MM.1S (cell line): ENCODE measurements around the gene ATP8B3.

ENCODE experiments used
- DNase-seq: peaks from one replicate; pipeline ENCODE4 v3.0.0-alpha.2; 2015
- H2AFZ ChIP-seq: fragments of 300-600 bp; sonication (generic); 2 replicates; pipeline ENCODE4 v1.6.0; 2016; ENCODE audit warnings: antibody characterized with exemption, low read length
- H3F3A ChIP-seq: fragments of 300-600 bp; sonication (generic); 2 replicates; pipeline ENCODE4 v1.6.1; 2016; ENCODE audit warnings: mild to moderate bottlenecking, antibody characterized with exemption, low read length, moderate library complexity, mixed read lengths; ENCODE audit not compliant: insufficient read depth
- H3K27ac ChIP-seq: fragments of 300-600 bp; sonication (generic); 2 replicates; pipeline ENCODE4 v1.5.1; 2016; ENCODE audit warnings: mild to moderate bottlenecking, low read length
- H3K27me3 ChIP-seq: fragments of 300-600 bp; sonication (generic); replicated peaks from 2 replicates; pipeline ENCODE4 v1.6.0; 2016; ENCODE audit warnings: low read length; ENCODE audit not compliant: insufficient read depth
- H3K36me3 ChIP-seq: fragments of 300-600 bp; sonication (generic); replicated peaks from 2 replicates; pipeline ENCODE4 v1.6.1; 2016; ENCODE audit warnings: mild to moderate bottlenecking, low read length, mixed read lengths; ENCODE audit not compliant: insufficient read depth
- H3K4me1 ChIP-seq: fragments of 300-600 bp; sonication (generic); 2 replicates; pipeline ENCODE4 v1.6.1; 2016; ENCODE audit warnings: low read length, mixed read lengths
- H3K4me2 ChIP-seq: fragments of 300-600 bp; sonication (generic); 2 replicates; pipeline ENCODE4 v1.6.0; 2016; ENCODE audit warnings: low read depth, low read length
- H3K4me3 ChIP-seq: fragments of 300-600 bp; sonication (generic); 2 replicates; pipeline ENCODE4 v1.5.1; 2016; ENCODE audit warnings: low read length, mixed read lengths
- H3K79me2 ChIP-seq: fragments of 300-600 bp; sonication (generic); 2 replicates; pipeline ENCODE4 v1.6.1; 2016; ENCODE audit warnings: mixed run types, low read length, mixed read lengths
- H3K9ac ChIP-seq: fragments of 300-600 bp; sonication (generic); 2 replicates; pipeline ENCODE4 v1.6.1; 2016; ENCODE audit warnings: low read length, mixed read lengths
- H3K9me2 ChIP-seq: fragments of 300-600 bp; sonication (generic); replicated peaks from 2 replicates; pipeline ENCODE4 v1.6.1; 2016; ENCODE audit warnings: mild to moderate bottlenecking, low read length, mixed read lengths; ENCODE audit not compliant: insufficient read depth
- H3K9me3 ChIP-seq: fragments of 300-600 bp; sonication (generic); replicated peaks from 2 replicates; pipeline ENCODE4 v1.6.1; 2016; ENCODE audit warnings: mild to moderate bottlenecking, low read length, mixed read lengths; ENCODE audit not compliant: insufficient read depth
- H4K20me1 ChIP-seq: fragments of 300-600 bp; sonication (generic); 2 replicates; pipeline ENCODE4 v1.6.1; 2016; ENCODE audit warnings: mild to moderate bottlenecking, low read length, moderate library complexity, mixed read lengths; ENCODE audit not compliant: insufficient read depth
- CTCF ChIP-seq: fragments of 300-600 bp; sonication (generic); IDR thresholded peaks from 2 replicates; pipeline ENCODE4 v1.5.1; 2016; ENCODE audit warnings: antibody characterized with exemption, low read length, mixed read lengths
- EZH2 ChIP-seq: fragments of 300-600 bp; sonication (generic); optimal IDR thresholded peaks from 2 replicates; pipeline ENCODE3; 2017; ENCODE audit warnings: low read depth, mild to moderate bottlenecking, antibody characterized with exemption, low read length, mixed read lengths
- EZH2phosphoT487 ChIP-seq: fragments of 300-600 bp; sonication (generic); IDR thresholded peaks from 2 replicates; pipeline ENCODE4 v1.6.1; 2018; ENCODE audit warnings: antibody characterized with exemption, low read length

ATP8B3 gene

GRCh38 chr19:1810439-1811160, 1.5 kb downstream of the ATP8B3 start:
- H3K9me3 ChIP-seq, result no peaks in the 10 kb centered on the region
- peaks cover 7% of the 10 kb centered on the region for H3K4me1 ChIP-seq
- no peak overlapping the region for H3K4me2 ChIP-seq
- H4K20me1 ChIP-seq, result no peaks in the 10 kb centered on the region
- no peaks in the 10 kb centered on the region for H3K9me2 ChIP-seq
- H3K9ac ChIP-seq, result no peak overlapping the region
- TF ChIP-seq EZH2, result no peak
- H3K79me2 ChIP-seq, result no peaks in the 10 kb centered on the region
- H2AFZ ChIP-seq, result no peak overlapping the region
- no peaks in the 10 kb centered on the region for H3K36me3 ChIP-seq
- DNase-seq, result no peak
- no peak overlapping the region for H3K4me3 ChIP-seq
- no peak overlapping the region for H3K27ac ChIP-seq
- H3F3A ChIP-seq, result no peaks in the 10 kb centered on the region; the same call in 1 of the 2 replicates
- H3K27me3 ChIP-seq, result peaks cover 60% of the 10 kb centered on the region

GRCh38 chr19:1809678-1810077, 2.4 kb downstream of the ATP8B3 start:
- TF ChIP-seq EZH2phosphoT487 (no peak), CTCF (no peak), EZH2 (no peak)
- Histone ChIP-seq H3K4me1 (peaks cover 7% of the 10 kb centered on the region), H3K9me2 (no peaks in the 10 kb centered on the region), H2AFZ (no peak overlapping the region), H3K27ac (no peak overlapping the region), H3K4me2 (no peak overlapping the region), H3K36me3 (no peaks in the 10 kb centered on the region), H3K79me2 (no peaks in the 10 kb centered on the region), H3F3A (no peaks in the 10 kb centered on the region; the same call in 1 of the 2 replicates), H3K4me3 (no peak overlapping the region), H4K20me1 (no peaks in the 10 kb centered on the region), H3K27me3 (peaks cover 69% of the 10 kb centered on the region), H3K9me3 (no peaks in the 10 kb centered on the region), H3K9ac (no peak overlapping the region)
- DNase-seq, result no peak

- no peak for DNase-seq
- H3K27me3 ChIP-seq, result peaks cover 78% of the 10 kb centered on the region
- no peaks in the 10 kb centered on the region for H3F3A ChIP-seq
- no peak overlapping the region for H3K4me3 ChIP-seq
- H3K79me2 ChIP-seq, result no peaks in the 10 kb centered on the region
- H3K9me2 ChIP-seq, result no peaks in the 10 kb centered on the region
- no peak overlapping the region for H3K9ac ChIP-seq
- no peaks in the 10 kb centered on the region for H3K9me3 ChIP-seq
- H3K27ac ChIP-seq, result no peak overlapping the region
- H4K20me1 ChIP-seq, result no peaks in the 10 kb centered on the region
- H3K36me3 ChIP-seq, result no peaks in the 10 kb centered on the region
- no peak overlapping the region for H3K4me2 ChIP-seq
- H3K4me1 ChIP-seq, result peaks cover 4% of the 10 kb centered on the region; the same call in 1 of the 2 replicates
- H2AFZ ChIP-seq, result no peak overlapping the region
- TF ChIP-seq EZH2, result no peak
- TF ChIP-seq EZH2phosphoT487, result no peak
- TF ChIP-seq CTCF, result no peak
These were observed 3.7 kb downstream of the ATP8B3 start for GRCh38 chr19:1808395-1808731.

GRCh38 chr19:1807695-1808394, 4.2 kb downstream of the ATP8B3 start:
- Histone ChIP-seq H3K9ac (no peak overlapping the region), H3K4me1 (no peaks in the 10 kb centered on the region), H3K9me3 (no peaks in the 10 kb centered on the region), H4K20me1 (no peaks in the 10 kb centered on the region), H3K36me3 (no peaks in the 10 kb centered on the region), H2AFZ (no peak overlapping the region), H3K27ac (no peak overlapping the region), H3F3A (no peaks in the 10 kb centered on the region), H3K4me3 (no peak overlapping the region), H3K9me2 (no peaks in the 10 kb centered on the region), H3K4me2 (no peak overlapping the region), H3K79me2 (no peaks in the 10 kb centered on the region), H3K27me3 (peaks cover 83% of the 10 kb centered on the region)
- no peak for DNase-seq
- TF ChIP-seq EZH2 (no peak), CTCF (no peak), EZH2phosphoT487 (no peak)
